ENCODE results near the gene RERE.

GRCh38 chr1:8398086-8398485, 419.4 kb downstream of the RERE start:
- TF ChIP-seq POLR2AphosphoS5 (IDR thresholded peaks at IDR 0.05; ENCODE audit: low read depth, low read length): no peak
- no peak for TF ChIP-seq CTCF (IDR thresholded peaks at IDR 0.05)
- no peak for TF ChIP-seq SIN3A (IDR thresholded peaks at IDR 0.05; ENCODE audit: borderline replicate concordance, insufficient read depth, low read depth, low read length)

Measured in Panc1 (cell line).